ENCODE results near the gene CNOT6L.
"Not testable (repeated sequence)": the region's sequence is repeated elsewhere in the genome, so short reads cannot be mapped to it uniquely, and the experiment has no call there.

CNOT6L gene
- 22.4 to 121 (median 65.3) reads per million in 18 experiments for total RNA-seq

- DNase-seq = peak; percentile 58 to 84
Measured at GRCh38 chr4:77818602-77819403, at the start of gene CNOT6L. Gene CNOT6L (minus strand): TSS chr4:77819368. CDS start chr4:77819308, 60 bp downstream.

GRCh38 chr4:77865259-77865658 is 46.1 kb upstream of the CNOT6L start:
- no peak for DNase-seq

- DNase-seq = not testable (repeated sequence)
Measured at GRCh38 chr4:77863341-77863740, 44.2 kb upstream of the CNOT6L start.

- DNase-seq = peak; percentile 95 to 98
Measured at GRCh38 chr4:77862478-77863216, 43.5 kb upstream of the CNOT6L start, which contains the start of gene MRPL1. Gene MRPL1 (plus strand): TSS chr4:77862830. CDS start chr4:77862849, 19 bp downstream.

GRCh38 chr4:77861495-77861894 is 42.3 kb upstream of the CNOT6L start:
- peak in 1 of 2 donors; percentile 6 for DNase-seq

GRCh38 chr4:77859256-77859655 is 40.1 kb upstream of the CNOT6L start:
- no peak for DNase-seq

GRCh38 chr4:77856152-77856551 is 37.0 kb upstream of the CNOT6L start:
- no peak for DNase-seq

GRCh38 chr4:77854431-77855111 is 35.4 kb upstream of the CNOT6L start:
- peak; percentile 24 to 68 for DNase-seq

GRCh38 chr4:77852892-77853495 is 33.8 kb upstream of the CNOT6L start:
- DNase-seq = peak; percentile 46 to 52

GRCh38 chr4:77849278-77849965 is 30.3 kb upstream of the CNOT6L start:
- DNase-seq = no peak

- peak in 1 of 2 donors; percentile 16 for DNase-seq
Measured at GRCh38 chr4:77848508-77848907, 29.3 kb upstream of the CNOT6L start.

- DNase-seq = no peak
Measured at GRCh38 chr4:77845929-77846328, 26.8 kb upstream of the CNOT6L start.

- no peak for DNase-seq
Measured at GRCh38 chr4:77845400-77845799, 26.2 kb upstream of the CNOT6L start.

- no peak for DNase-seq
Measured at GRCh38 chr4:77844363-77844762, 25.2 kb upstream of the CNOT6L start.

- DNase-seq = no peak
Measured at GRCh38 chr4:77843628-77844027, 24.5 kb upstream of the CNOT6L start.

- no peak for DNase-seq
Measured at GRCh38 chr4:77834403-77834802, 15.2 kb upstream of the CNOT6L start.

- no peak for DNase-seq
Measured at GRCh38 chr4:77833126-77833724, 14.1 kb upstream of the CNOT6L start.

GRCh38 chr4:77827343-77827742 is 8.2 kb upstream of the CNOT6L start:
- DNase-seq = no peak

GRCh38 chr4:77826275-77826674 is 7.1 kb upstream of the CNOT6L start:
- DNase-seq = no peak

GRCh38 chr4:77821775-77822174 is 2.6 kb upstream of the CNOT6L start:
- DNase-seq = peak; percentile 26 to 60

Measured in inflammatory macrophage (primary cell).